Keratinocyte (primary cell): Measurements from ENCODE around the gene CUL4A. TPM values are rescaled to one million over a fixed set of nuclear protein-coding genes. Genes with fewer than 3 reads are reported as not detected.

Experiments used
- DNase-seq: peaks from one replicate; pipeline ENCODE4 v3.0.0-alpha.2; 2011; ENCODE audit warnings: low read depth, missing footprints, low spot score
- FAIRE-seq: peaks from 2 replicates; lab custom pipeline; 2011; peaks lifted over from hg19 to GRCh38; lab: Jason Lieb, UNC
- H2AFZ ChIP-seq: 2 replicates; pipeline ENCODE4 v1.6.0; 2012; ENCODE audit warnings: low read length, control low read depth, inconsistent platforms; ENCODE audit not compliant: control insufficient read depth
- H3K27ac ChIP-seq: 2 replicates; pipeline ENCODE4 v1.5.1; 2011; ENCODE audit warnings: low read length; ENCODE audit not compliant: control insufficient read depth, insufficient read depth
- H3K27me3 ChIP-seq: 3 replicates; pipeline ENCODE4 v1.6.0; 2011; ENCODE audit warnings: low read length; ENCODE audit not compliant: control insufficient read depth, insufficient read depth; ENCODE audit errors: extremely low read depth
- H3K36me3 ChIP-seq, 2 experiments: 2 replicates in 1 of 2; 3 replicates in 1 of 2; pipeline ENCODE4 v1.5.1; 2011; ENCODE audit warnings: low read length in 2 of 2, mild to moderate bottlenecking in 1 of 2; ENCODE audit not compliant: control insufficient read depth in 2 of 2, insufficient read depth in 2 of 2; ENCODE audit errors: extremely low read depth in 1 of 2
- H3K4me1 ChIP-seq: 3 replicates; pipeline ENCODE4 v1.5.1; 2011; ENCODE audit warnings: low read length; ENCODE audit not compliant: control insufficient read depth, insufficient read depth; ENCODE audit errors: extremely low read depth
- H3K4me2 ChIP-seq: 3 replicates; pipeline ENCODE4 v1.6.0; 2011; ENCODE audit warnings: low read depth, low read length; ENCODE audit not compliant: control insufficient read depth, insufficient read depth; ENCODE audit errors: extremely low read depth
- H3K4me3 ChIP-seq, 3 experiments: fragments of 200-600 bp in 1 of 3; sonication (generic) in 1 of 3; 2 replicates in 2 of 3; 3 replicates in 1 of 3; pipeline ENCODE4 v1.5.1; 2011 to 2016; ENCODE audit warnings: low read length in 3 of 3, mild to moderate bottlenecking in 3 of 3, control low read depth in 2 of 3, inconsistent platforms in 1 of 3, low read depth in 1 of 3, mixed read lengths in 1 of 3, mixed run types in 1 of 3, moderate library complexity in 1 of 3; ENCODE audit not compliant: control insufficient read depth in 2 of 3, insufficient read depth in 2 of 3; ENCODE audit errors: extremely low read depth in 1 of 3
- H3K79me2 ChIP-seq: 2 replicates; pipeline ENCODE4 v1.6.0; 2012; ENCODE audit warnings: low read length; ENCODE audit not compliant: control insufficient read depth, insufficient read depth
- H3K9ac ChIP-seq: 3 replicates; pipeline ENCODE4 v1.6.0; 2011; ENCODE audit warnings: low read length; ENCODE audit not compliant: control insufficient read depth, insufficient read depth; ENCODE audit errors: extremely low read depth
- H3K9me1 ChIP-seq: 3 replicates; pipeline ENCODE4 v1.6.0; 2011; ENCODE audit warnings: low read length; ENCODE audit not compliant: control insufficient read depth, insufficient read depth; ENCODE audit errors: extremely low read depth
- H3K9me3 ChIP-seq: 2 replicates; pipeline ENCODE4 v1.5.1; 2012; ENCODE audit warnings: low read depth, low read length; ENCODE audit not compliant: control insufficient read depth
- H4K20me1 ChIP-seq: 3 replicates; pipeline ENCODE4 v1.6.0; 2011; ENCODE audit warnings: low read length; ENCODE audit not compliant: control insufficient read depth, insufficient read depth; ENCODE audit errors: extremely low read depth
- CTCF ChIP-seq, 3 experiments: IDR thresholded peaks in 1 of 3; conservative IDR thresholded peaks in 1 of 3; optimal IDR thresholded peaks in 1 of 3; 2 replicates in 2 of 3; 3 replicates in 1 of 3; pipeline versions ENCODE3 to v1.5.1; 2011; ENCODE audit warnings: low read length in 3 of 3, mild to moderate bottlenecking in 3 of 3, moderate library complexity in 2 of 3, control low read depth in 1 of 3, inconsistent platforms in 1 of 3; ENCODE audit not compliant: insufficient read depth in 2 of 3; ENCODE audit errors: extremely low read depth in 1 of 3
- EZH2 ChIP-seq: IDR thresholded peaks from one replicate; pipeline ENCODE4 v1.6.1; 2012; ENCODE audit warnings: inconsistent platforms, mild to moderate bottlenecking, low read length, moderate library complexity
- dilution Hi-C: fragments of 300-500 bp; cut with MboI; formaldehyde crosslinking; loops from one replicate; pipeline ENCODE4 v1.7.0; 2020; ENCODE audit warnings: low sequenced_read_pairs; ENCODE audit not compliant: extremely low pct_ligation_motif_present
- polyA plus RNA-seq, 5 experiments: library from polyadenylated mRNA; depleted of rRNA in 3 of 5; stranded (reverse) in 3 of 5; stranded (forward) in 1 of 5; unstranded in 1 of 5; fragments of >200 nt; gene quantifications; 1 replicate in 1 of 5; 2 replicates in 3 of 5; 3 replicates in 1 of 5; pipeline versions ENCODE4 v1.2.1 to v1.2.3, GENCODE V29; 2011 to 2012; ENCODE audit warnings: missing spikeins in 2 of 5, low read depth in 1 of 5, low replicate concordance in 1 of 5

The CUL4A gene
- polyA plus RNA-seq, 1 donor (not counting 4 experiments of a cell fraction or from before 2014, with no cell fraction given) = 57.3 TPM

GRCh38 chr13:113296823-113297369, 87.5 kb downstream of the CUL4A start, which contains the start of gene LAMP1:
Gene LAMP1, plus strand, starts transcription at chr13:113297239. Its CDS starts 196 bp downstream, at chr13:113297435.
- Histone ChIP-seq H3K79me2 (peaks cover 47% of the 10 kb centered on the region), H3K9ac (peak within 1 kb of the TSS; percentile 97), H3K27ac (peak within 1 kb of the TSS; percentile 90), H3K36me3 (peaks cover 0 to 1% of the 10 kb centered on the region in 2 experiments), H3K4me1 (peaks cover 19% of the 10 kb centered on the region), H3K4me2 (peak within 1 kb of the TSS; percentile 96), H3K27me3 (peaks cover 21% of the 10 kb centered on the region), H4K20me1 (peaks cover 6% of the 10 kb centered on the region), H3K9me3 (no peaks in the 10 kb centered on the region), H3K9me1 (no peaks in the 10 kb centered on the region), H2AFZ (peak within 1 kb of the TSS; percentile 95), H3K4me3 (peak within 1 kb of the TSS; percentile 83 to 96 (median 94))
- dilution Hi-C loops = no loop called here
- DNase-seq (peak; percentile 82), FAIRE-seq (no peak)
- no peak for TF ChIP-seq CTCF (optimal IDR thresholded peaks at IDR 0.05 in 1 of 3, IDR thresholded peaks at IDR 0.05 in 1 of 3, conservative IDR thresholded peaks at IDR 0.05 in 1 of 3; ENCODE audit: extremely low read depth in 1 of 3, insufficient read depth in 2 of 3, low read length in 3 of 3)
- TF ChIP-seq EZH2 = no peak

GRCh38 chr13:113297370-113298042, 88.1 kb downstream of the CUL4A start:
- Histone ChIP-seq H3K27me3 (peaks cover 15% of the 10 kb centered on the region), H3K4me3 (peak overlapping the region; percentile 83 to 96 (median 94)), H3K4me2 (peak overlapping the region; percentile 96), H3K36me3 (peaks cover 0 to 1% of the 10 kb centered on the region in 2 experiments), H3K4me1 (peaks cover 15% of the 10 kb centered on the region), H3K79me2 (peaks cover 52% of the 10 kb centered on the region), H3K27ac (peak overlapping the region; percentile 90), H3K9ac (peak overlapping the region; percentile 97), H3K9me1 (no peaks in the 10 kb centered on the region), H4K20me1 (peaks cover 8% of the 10 kb centered on the region), H2AFZ (peak overlapping the region; percentile 29), H3K9me3 (no peaks in the 10 kb centered on the region)
- dilution Hi-C loops = no loop called here
- DNase-seq (no peak), FAIRE-seq (no peak)
- TF ChIP-seq CTCF (optimal IDR thresholded peaks at IDR 0.05 in 1 of 3, IDR thresholded peaks at IDR 0.05 in 1 of 3, conservative IDR thresholded peaks at IDR 0.05 in 1 of 3; ENCODE audit: extremely low read depth in 1 of 3, insufficient read depth in 2 of 3, low read length in 3 of 3) (no peak), EZH2 (no peak)
